ENCODE data around the gene TIMP3.

GRCh38 chr22:32901925-32902324 lies 100.4 kb downstream of the TIMP3 start:
- TF ChIP-seq CTCF (IDR thresholded peaks at IDR 0.05) (no peak), POLR2A (IDR thresholded peaks at IDR 0.05) (no peak), EP300 (IDR thresholded peaks at IDR 0.05) (no peak), POLR2AphosphoS5 (IDR thresholded peaks at IDR 0.05) (no peak)

Data from stomach (tissue), 4 donors.